Keratinocyte (primary cell): ENCODE data around the gene CAMK2G.

Source experiments
- EZH2 ChIP-seq: IDR thresholded peaks from one replicate; pipeline ENCODE4 v1.6.1; 2012; ENCODE audit warnings: inconsistent platforms, mild to moderate bottlenecking, low read length, moderate library complexity
- TF ChIP-seq, protein P1 (sequence below), 3 experiments: IDR thresholded peaks in 1 of 3; conservative IDR thresholded peaks in 1 of 3; optimal IDR thresholded peaks in 1 of 3; 2 replicates in 2 of 3; 3 replicates in 1 of 3; pipeline versions ENCODE3 to v1.5.1; 2011; ENCODE audit warnings: low read length in 3 of 3, mild to moderate bottlenecking in 3 of 3, moderate library complexity in 2 of 3, control low read depth in 1 of 3, inconsistent platforms in 1 of 3; ENCODE audit not compliant: insufficient read depth in 2 of 3; ENCODE audit errors: extremely low read depth in 1 of 3

DNA sequence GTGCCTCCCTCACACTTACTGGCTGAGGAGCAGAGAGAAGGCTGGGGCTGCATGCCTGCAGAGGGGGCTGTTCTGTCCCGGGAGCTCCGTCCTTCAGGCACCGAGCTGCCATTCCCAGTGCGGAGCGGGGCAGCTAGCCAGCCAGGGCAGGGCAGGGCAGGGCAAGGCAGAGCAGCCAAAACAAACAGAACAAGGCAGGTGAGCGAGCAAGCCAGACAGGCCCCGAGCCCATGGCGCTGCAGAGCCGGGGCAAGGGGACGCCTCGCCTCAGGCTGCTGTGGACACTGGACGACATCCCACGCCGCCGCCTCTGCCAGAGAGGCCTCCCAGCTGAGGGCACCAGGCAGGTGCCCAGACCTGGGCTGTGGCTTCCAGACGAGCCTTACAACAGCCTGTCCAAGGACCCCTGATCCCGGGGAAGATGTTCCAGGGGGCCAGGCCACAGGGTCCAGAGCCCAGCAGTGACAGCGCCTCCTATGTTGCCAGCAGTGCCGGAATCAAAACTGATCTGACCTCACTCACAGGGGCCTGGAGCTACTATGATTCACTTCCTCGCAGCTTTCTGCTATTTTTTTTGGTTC, 54.8 kb downstream of the CAMK2G start:
- TF ChIP-seq, protein P1, sequence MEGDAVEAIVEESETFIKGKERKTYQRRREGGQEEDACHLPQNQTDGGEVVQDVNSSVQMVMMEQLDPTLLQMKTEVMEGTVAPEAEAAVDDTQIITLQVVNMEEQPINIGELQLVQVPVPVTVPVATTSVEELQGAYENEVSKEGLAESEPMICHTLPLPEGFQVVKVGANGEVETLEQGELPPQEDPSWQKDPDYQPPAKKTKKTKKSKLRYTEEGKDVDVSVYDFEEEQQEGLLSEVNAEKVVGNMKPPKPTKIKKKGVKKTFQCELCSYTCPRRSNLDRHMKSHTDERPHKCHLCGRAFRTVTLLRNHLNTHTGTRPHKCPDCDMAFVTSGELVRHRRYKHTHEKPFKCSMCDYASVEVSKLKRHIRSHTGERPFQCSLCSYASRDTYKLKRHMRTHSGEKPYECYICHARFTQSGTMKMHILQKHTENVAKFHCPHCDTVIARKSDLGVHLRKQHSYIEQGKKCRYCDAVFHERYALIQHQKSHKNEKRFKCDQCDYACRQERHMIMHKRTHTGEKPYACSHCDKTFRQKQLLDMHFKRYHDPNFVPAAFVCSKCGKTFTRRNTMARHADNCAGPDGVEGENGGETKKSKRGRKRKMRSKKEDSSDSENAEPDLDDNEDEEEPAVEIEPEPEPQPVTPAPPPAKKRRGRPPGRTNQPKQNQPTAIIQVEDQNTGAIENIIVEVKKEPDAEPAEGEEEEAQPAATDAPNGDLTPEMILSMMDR (optimal IDR thresholded peaks at IDR 0.05 in 1 of 3, IDR thresholded peaks at IDR 0.05 in 1 of 3, conservative IDR thresholded peaks at IDR 0.05 in 1 of 3; ENCODE audit: extremely low read depth in 1 of 3, insufficient read depth in 2 of 3, low read length in 3 of 3): peak; percentile 38 to 52 (median 51)
- no peak for TF ChIP-seq EZH2
